PFSK-1 (cell line): ENCODE measurements around the gene ZFYVE19.

Experiments used
- FOXP2 ChIP-seq: optimal IDR thresholded peaks from 2 replicates; pipeline ENCODE3; 2011; ENCODE audit warnings: borderline replicate concordance, control low read depth, inconsistent platforms; ENCODE audit not compliant: insufficient read depth; ENCODE audit errors: extremely low read length, extremely low read depth
- POLR2AphosphoS5 ChIP-seq: IDR thresholded peaks from 2 replicates; pipeline ENCODE4 v1.6.1; 2012; ENCODE audit warnings: low read depth, mild to moderate bottlenecking, control low read depth, low read length, moderate library complexity
- TAF1 ChIP-seq: IDR thresholded peaks from 2 replicates; pipeline ENCODE4 v1.6.1; 2012; ENCODE audit warnings: low read length, control low read depth, borderline replicate concordance; ENCODE audit not compliant: insufficient read depth
- TF ChIP-seq, protein P1 (sequence below), 2 experiments: IDR thresholded peaks; 2 replicates each; pipeline versions ENCODE4 v1.6.1 to v1.8.0; 2011 to 2012; ENCODE audit warnings: low read depth in 2 of 2, low read length in 2 of 2, control low read depth in 1 of 2, inconsistent platforms in 1 of 2, mild to moderate bottlenecking in 1 of 2, moderate library complexity in 1 of 2; ENCODE audit not compliant: insufficient read depth in 1 of 2

DNA sequence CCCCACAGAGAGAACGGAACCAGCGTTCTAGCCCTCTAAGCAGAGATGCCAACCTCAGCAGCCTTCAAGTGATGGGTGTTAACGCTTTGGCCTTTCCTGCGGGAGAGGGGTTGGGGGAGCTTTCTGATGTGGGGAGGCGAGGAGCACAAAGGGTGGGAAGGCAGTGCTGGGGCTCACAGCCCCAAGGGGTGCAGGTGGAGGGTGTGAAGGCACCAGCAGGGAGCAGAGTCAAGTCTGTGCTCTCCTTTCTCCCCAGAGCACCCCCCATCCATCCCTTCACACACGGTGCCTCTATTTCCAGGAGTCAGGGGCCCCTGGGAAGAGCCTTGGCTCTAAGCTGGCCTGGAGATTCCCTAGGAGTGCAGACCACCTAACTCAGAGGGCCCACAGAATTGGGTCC lies 33.0 kb upstream of the ZFYVE19 start:
- TF ChIP-seq POLR2AphosphoS5 (no peak), TAF1 (no peak), FOXP2 (no peak)
- TF ChIP-seq, protein P1, sequence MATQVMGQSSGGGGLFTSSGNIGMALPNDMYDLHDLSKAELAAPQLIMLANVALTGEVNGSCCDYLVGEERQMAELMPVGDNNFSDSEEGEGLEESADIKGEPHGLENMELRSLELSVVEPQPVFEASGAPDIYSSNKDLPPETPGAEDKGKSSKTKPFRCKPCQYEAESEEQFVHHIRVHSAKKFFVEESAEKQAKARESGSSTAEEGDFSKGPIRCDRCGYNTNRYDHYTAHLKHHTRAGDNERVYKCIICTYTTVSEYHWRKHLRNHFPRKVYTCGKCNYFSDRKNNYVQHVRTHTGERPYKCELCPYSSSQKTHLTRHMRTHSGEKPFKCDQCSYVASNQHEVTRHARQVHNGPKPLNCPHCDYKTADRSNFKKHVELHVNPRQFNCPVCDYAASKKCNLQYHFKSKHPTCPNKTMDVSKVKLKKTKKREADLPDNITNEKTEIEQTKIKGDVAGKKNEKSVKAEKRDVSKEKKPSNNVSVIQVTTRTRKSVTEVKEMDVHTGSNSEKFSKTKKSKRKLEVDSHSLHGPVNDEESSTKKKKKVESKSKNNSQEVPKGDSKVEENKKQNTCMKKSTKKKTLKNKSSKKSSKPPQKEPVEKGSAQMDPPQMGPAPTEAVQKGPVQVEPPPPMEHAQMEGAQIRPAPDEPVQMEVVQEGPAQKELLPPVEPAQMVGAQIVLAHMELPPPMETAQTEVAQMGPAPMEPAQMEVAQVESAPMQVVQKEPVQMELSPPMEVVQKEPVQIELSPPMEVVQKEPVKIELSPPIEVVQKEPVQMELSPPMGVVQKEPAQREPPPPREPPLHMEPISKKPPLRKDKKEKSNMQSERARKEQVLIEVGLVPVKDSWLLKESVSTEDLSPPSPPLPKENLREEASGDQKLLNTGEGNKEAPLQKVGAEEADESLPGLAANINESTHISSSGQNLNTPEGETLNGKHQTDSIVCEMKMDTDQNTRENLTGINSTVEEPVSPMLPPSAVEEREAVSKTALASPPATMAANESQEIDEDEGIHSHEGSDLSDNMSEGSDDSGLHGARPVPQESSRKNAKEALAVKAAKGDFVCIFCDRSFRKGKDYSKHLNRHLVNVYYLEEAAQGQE (IDR thresholded peaks at IDR 0.05; ENCODE audit: insufficient read depth in 1 of 2, low read depth in 2 of 2, low read length in 2 of 2): no peak
